Measurements from ENCODE around the gene POLR2E. TPM values are rescaled to one million over a fixed set of nuclear protein-coding genes. Genes with fewer than 3 reads are reported as not detected.

Gene POLR2E
- total RNA-seq, 6 donors from 2014 or later, result 50.0 to 176 (median 103) TPM

DNA sequence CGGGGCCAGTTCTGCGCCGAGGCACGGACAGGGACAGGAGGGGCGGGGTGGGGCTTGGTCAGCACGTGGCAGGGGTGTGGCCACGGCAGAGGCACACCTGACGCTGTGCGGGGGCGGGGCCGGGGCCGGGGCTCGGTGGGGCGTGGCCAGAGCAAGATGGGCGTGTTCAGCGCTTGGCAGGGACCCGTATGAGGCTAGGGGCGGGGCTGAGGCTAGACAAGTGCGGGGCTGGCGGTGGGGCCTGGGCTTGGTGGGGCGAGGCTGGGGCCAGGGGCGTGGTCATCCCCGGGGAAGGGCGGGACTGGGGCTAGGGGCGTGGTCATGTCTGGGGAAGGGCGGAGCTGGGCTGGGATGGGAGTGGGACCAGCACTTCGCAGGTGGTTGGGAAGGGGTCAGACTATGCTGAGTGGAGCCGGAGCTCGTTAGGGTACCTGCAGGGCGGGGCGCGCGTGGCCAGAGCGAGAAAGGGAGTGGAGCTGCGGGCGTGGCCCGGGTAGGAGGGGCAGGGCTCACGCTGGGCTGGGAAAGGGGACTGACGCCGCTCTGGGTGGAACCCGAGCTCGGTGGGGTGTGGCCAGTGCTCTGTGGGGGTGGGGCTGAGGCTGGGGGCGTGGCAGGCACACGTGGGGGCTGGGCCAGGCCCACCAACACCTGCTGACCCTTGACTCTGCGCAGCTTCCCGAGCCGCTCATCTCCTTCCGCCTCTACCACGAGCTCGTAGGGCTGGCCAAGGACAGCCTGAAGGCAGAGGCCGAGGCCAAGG is 12.8 kb downstream of the POLR2E start:
- H3K4me3 ChIP-seq, result peak overlapping the region in 3 of 4 donors; percentile 27 to 38 (median 34)
- H3K4me1 ChIP-seq, result peaks cover 10 to 39% (median 20%) of the 10 kb centered on the region in 4 donors
- TF ChIP-seq POLR2AphosphoS5 (IDR thresholded peaks at IDR 0.05), result peak in 1 of 2 donors; percentile 2
- TF ChIP-seq, protein P1, sequence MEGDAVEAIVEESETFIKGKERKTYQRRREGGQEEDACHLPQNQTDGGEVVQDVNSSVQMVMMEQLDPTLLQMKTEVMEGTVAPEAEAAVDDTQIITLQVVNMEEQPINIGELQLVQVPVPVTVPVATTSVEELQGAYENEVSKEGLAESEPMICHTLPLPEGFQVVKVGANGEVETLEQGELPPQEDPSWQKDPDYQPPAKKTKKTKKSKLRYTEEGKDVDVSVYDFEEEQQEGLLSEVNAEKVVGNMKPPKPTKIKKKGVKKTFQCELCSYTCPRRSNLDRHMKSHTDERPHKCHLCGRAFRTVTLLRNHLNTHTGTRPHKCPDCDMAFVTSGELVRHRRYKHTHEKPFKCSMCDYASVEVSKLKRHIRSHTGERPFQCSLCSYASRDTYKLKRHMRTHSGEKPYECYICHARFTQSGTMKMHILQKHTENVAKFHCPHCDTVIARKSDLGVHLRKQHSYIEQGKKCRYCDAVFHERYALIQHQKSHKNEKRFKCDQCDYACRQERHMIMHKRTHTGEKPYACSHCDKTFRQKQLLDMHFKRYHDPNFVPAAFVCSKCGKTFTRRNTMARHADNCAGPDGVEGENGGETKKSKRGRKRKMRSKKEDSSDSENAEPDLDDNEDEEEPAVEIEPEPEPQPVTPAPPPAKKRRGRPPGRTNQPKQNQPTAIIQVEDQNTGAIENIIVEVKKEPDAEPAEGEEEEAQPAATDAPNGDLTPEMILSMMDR (IDR thresholded peaks at IDR 0.05), result no peak
- H3K27me3 ChIP-seq, result no peaks in the 10 kb centered on the region
- DNase-seq (peak; percentile 93 to 95), ATAC-seq (ENCODE audit: low FRiP score in 2 of 2) (peak; percentile 77 to 93)
- 45 to 73% methylated on average over 32 to 48 of the region's 51 CpGs for WGBS, 2 donors
- H3K36me3 ChIP-seq, result peaks cover 8 to 90% (median 80%) of the 10 kb centered on the region in 4 donors
- H3K27ac ChIP-seq, result peak overlapping the region in 2 of 4 donors; percentile 67 to 75
- no peaks in the 10 kb centered on the region for H3K9me3 ChIP-seq

DNA sequence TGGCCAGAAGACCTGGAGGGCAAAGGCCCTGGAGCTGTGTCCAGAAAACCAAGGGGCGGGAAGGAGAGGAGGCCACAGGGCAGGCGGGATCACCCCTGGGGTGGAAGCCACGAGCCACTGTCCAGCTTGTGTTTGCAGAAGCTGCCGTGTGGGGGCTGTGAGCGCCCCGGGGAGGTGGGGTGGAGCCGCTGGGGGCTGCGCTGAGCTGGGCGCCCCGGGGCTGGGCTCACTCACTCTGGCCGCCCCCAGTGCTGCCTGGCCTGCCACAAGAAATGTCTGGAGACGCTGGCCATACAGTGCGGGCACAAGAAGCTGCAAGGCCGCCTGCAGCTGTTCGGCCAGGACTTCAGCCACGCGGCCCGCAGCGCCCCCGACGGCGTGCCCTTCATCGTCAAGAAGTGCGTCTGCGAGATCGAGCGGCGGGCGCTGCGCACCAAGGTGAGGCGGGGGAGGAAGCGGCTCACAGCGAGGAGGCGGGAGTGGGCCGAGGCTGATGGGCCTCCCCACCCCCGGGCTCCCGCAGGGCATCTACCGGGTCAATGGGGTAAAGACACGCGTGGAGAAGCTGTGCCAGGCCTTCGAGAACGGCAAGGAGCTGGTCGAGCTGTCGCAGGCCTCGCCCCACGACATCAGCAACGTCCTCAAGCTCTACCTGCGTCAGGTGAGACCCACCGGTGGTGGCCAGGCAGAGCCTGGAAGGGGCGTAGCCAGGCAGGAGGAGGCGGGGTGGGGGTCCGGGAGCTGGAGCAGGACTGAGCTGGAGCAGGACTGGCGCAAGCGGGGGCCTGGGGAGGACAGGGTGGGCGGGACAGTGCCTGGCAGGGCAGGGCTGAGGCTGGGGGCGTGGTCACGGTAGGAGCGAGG is 13.6 kb downstream of the POLR2E start:
- peaks cover 17 to 43% (median 27%) of the 10 kb centered on the region in 4 donors for H3K4me1 ChIP-seq
- no peaks in the 10 kb centered on the region for H3K27me3 ChIP-seq
- peak overlapping the region in 3 of 4 donors; percentile 57 to 75 (median 67) for H3K27ac ChIP-seq
- 79 to 92% methylated on average over 25 to 50 of the region's 58 CpGs for WGBS, 2 donors
- H3K36me3 ChIP-seq, result peaks cover 6 to 84% (median 74%) of the 10 kb centered on the region in 4 donors
- DNase-seq, result peak in 1 of 2 donors; percentile 95
- no peaks in the 10 kb centered on the region for H3K9me3 ChIP-seq
- peak overlapping the region in 3 of 4 donors; percentile 19 to 22 (median 20) for H3K4me3 ChIP-seq
- no peak for TF ChIP-seq EP300 (IDR thresholded peaks at IDR 0.05)
- TF ChIP-seq POLR2AphosphoS5 (IDR thresholded peaks at IDR 0.05), result no peak
- TF ChIP-seq, protein P1 (IDR thresholded peaks at IDR 0.05), result no peak
- ATAC-seq (ENCODE audit: low FRiP score in 2 of 2), result no peak

DNA sequence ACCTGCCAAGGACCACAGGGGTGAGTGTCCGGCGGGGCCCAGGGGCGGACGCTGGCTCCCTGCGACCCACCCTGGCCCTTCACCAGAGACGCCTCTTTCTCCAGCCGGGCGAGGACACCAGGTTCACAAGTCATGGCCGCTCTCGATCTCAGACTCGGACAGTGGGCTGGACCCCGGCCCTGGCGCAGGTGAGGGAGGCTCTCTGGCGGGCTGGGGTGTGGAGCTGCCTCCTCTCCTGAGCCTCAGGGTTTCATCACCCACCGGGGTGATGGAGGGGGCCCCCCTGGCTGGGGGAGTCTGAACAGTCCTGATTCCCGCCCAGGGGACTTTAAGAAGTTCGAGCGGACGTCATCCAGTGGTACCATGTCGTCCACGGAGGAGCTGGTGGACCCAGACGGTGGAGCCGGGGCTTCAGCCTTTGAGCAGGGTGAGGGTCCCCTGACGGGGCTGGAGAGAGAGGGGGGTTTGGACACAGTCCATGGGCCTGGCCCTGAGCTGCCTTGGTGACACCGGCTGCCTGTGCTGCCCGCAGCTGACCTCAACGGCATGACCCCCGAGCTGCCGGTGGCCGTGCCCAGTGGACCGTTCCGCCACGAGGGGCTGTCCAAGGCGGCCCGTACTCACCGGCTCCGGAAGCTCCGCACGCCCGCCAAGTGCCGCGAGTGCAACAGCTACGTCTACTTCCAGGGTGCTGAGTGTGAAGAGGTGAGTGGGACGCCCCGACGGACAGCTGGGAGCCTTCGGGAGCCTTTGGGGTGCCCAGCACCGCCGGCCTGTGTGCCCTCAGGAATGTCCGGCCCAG is 14.6 kb downstream of the POLR2E start:
- Histone ChIP-seq H3K4me1 (peaks cover 26 to 52% (median 34%) of the 10 kb centered on the region in 4 donors), H3K36me3 (peaks cover 5 to 74% (median 65%) of the 10 kb centered on the region in 4 donors), H3K27ac (no peak overlapping the region), H3K27me3 (no peaks in the 10 kb centered on the region), H3K9me3 (no peaks in the 10 kb centered on the region), H3K4me3 (no peak overlapping the region)
- ATAC-seq (ENCODE audit: low FRiP score in 2 of 2) (no peak), DNase-seq (peak in 1 of 2 donors; percentile 86)
- TF ChIP-seq POLR2A (IDR thresholded peaks at IDR 0.05), result no peak
- TF ChIP-seq, protein P1 (IDR thresholded peaks at IDR 0.05), result no peak
- no peak for TF ChIP-seq EP300 (IDR thresholded peaks at IDR 0.05)
- no peak for TF ChIP-seq POLR2AphosphoS5 (IDR thresholded peaks at IDR 0.05)
- WGBS, 2 donors, result 93 to 97% methylated on average over 25 to 40 of the region's 50 CpGs

DNA sequence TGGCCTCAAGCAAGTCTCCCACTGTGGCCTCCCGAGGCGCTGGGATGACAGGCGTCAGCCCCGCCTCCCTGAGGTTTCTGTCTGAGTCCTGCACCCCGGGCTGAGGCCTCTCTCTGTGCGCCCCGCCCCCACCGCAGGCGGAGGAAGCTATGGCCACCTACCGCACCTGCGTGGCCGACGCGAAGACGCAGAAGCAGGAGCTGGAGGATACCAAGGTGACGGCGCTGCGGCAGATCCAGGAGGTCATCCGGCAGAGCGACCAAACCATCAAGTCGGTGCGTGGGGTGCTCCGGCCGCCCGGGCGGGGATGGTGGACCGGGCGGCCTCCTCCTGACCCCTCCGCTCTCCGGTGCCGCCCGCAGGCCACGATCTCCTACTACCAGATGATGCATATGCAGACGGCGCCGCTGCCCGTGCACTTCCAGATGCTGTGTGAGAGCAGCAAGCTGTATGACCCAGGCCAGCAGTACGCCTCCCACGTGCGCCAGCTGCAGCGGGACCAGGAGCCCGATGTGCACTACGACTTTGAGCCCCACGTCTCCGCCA is 15.5 kb downstream of the POLR2E start:
- DNase-seq (peak in 1 of 2 donors; percentile 87), ATAC-seq (ENCODE audit: low FRiP score in 2 of 2) (no peak)
- Histone ChIP-seq H3K27me3 (no peaks in the 10 kb centered on the region), H3K9me3 (no peaks in the 10 kb centered on the region), H3K36me3 (peaks cover 5 to 65% (median 56%) of the 10 kb centered on the region in 4 donors), H3K4me3 (no peak overlapping the region), H3K4me1 (peaks cover 35 to 60% (median 42%) of the 10 kb centered on the region in 4 donors), H3K27ac (no peak overlapping the region)
- WGBS, 2 donors, result 91 to 93% methylated on average over 25 to 42 of the region's 45 CpGs
- TF ChIP-seq EP300 (IDR thresholded peaks at IDR 0.05), result no peak
- no peak for TF ChIP-seq POLR2A (IDR thresholded peaks at IDR 0.05)
- TF ChIP-seq, protein P1 (IDR thresholded peaks at IDR 0.05), result no peak
- no peak for TF ChIP-seq POLR2AphosphoS5 (IDR thresholded peaks at IDR 0.05)

Data from upper lobe of left lung (tissue), 6 donors.